GM12874 (cell line): ENCODE results near the gene IFNLR1.

ENCODE experiments used
- TF ChIP-seq, protein P1 (sequence below): IDR thresholded peaks from 2 replicates; pipeline ENCODE4 v1.5.1; 2011; ENCODE audit warnings: low read depth, mild to moderate bottlenecking, control low read depth, low read length, moderate library complexity; ENCODE audit not compliant: insufficient read depth

IFNLR1 gene

DNA sequence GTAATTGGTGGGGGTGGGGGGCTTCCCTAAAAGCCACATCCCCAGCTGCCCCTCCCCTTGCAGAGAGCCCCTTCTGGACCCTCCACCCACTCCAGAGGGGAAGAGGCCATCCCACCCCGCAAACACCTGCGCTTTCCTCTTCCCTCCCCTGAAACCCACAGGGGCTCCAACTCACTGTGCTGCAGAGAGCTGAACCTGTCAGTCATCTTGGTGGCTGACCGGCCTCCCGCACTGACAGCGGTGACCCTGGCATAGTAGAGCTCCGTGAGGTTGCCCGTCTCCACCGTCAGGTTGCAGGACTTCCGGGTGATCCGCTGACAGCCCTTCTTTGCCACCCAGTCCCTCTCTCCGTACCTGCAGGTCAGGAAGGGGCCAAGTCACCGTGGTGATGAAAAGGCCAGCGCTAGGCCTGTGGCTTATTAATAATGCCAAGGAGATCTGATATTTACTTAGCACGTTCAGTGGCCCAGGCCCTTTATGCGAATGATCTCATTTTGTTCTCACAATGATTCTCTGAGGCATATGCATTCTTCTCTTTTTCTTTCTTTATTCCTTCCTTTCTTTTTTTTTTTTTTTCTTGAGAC is 50.0 kb downstream of the IFNLR1 start:
- TF ChIP-seq, protein P1, sequence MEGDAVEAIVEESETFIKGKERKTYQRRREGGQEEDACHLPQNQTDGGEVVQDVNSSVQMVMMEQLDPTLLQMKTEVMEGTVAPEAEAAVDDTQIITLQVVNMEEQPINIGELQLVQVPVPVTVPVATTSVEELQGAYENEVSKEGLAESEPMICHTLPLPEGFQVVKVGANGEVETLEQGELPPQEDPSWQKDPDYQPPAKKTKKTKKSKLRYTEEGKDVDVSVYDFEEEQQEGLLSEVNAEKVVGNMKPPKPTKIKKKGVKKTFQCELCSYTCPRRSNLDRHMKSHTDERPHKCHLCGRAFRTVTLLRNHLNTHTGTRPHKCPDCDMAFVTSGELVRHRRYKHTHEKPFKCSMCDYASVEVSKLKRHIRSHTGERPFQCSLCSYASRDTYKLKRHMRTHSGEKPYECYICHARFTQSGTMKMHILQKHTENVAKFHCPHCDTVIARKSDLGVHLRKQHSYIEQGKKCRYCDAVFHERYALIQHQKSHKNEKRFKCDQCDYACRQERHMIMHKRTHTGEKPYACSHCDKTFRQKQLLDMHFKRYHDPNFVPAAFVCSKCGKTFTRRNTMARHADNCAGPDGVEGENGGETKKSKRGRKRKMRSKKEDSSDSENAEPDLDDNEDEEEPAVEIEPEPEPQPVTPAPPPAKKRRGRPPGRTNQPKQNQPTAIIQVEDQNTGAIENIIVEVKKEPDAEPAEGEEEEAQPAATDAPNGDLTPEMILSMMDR: no peak

DNA sequence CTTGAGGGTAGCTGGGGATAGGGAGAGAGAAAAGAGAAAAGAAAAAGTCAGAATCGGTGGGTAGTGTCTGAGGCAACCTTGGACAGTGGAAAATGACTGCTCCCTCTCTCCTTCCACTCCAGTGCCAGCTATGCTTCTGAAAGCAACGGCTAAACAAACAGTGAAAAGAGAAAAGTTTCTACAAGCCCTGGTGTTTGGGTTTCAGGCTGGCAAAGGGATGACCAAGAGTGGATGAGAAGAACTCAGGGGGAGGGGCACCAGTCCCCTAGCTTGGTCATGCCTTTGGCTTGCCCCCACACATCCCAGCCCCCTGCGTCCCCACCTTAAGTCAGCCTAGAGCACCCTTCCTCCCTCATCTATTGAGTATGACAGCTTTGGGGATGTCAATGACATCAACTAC is 52.7 kb downstream of the IFNLR1 start:
- TF ChIP-seq, protein P1: no peak

DNA sequence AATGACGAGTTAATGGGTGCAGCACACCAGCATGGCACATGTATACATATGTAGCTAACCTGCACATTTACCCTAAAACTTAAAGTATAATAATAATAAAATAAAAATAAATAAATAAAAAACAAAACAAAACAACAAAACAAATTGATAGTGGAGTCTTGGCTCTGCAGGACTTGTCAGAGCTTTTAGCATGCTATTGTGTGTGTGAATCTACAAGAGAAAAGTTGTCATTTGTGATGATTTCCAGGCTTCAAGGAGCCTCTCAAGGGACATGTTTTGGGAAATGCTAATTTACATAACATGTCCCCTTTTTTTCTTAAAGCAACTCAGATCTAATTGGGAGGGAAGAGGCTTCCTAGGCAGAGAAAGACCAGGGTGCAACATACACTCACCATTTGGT is 53.3 kb downstream of the IFNLR1 start:
- TF ChIP-seq, protein P1: no peak

DNA sequence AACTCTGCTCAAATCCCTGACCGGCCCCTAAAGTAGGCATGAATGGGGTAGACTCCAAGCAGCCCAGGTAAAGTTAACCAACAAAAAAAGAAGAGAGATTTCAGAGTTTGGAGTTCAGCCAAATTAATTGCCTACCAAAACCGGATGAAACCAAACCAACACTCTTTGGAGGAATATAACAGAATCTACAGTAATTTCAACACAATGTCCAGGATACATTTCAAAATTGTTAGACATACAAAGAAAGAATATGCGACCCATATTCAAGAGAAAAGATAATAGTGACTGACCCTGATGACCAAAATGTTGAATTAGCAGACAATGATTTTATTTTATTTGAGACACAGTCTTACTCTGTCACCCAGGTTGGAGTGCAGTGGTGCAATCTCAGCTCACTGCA is 56.7 kb downstream of the IFNLR1 start:
- TF ChIP-seq, protein P1: no peak

DNA sequence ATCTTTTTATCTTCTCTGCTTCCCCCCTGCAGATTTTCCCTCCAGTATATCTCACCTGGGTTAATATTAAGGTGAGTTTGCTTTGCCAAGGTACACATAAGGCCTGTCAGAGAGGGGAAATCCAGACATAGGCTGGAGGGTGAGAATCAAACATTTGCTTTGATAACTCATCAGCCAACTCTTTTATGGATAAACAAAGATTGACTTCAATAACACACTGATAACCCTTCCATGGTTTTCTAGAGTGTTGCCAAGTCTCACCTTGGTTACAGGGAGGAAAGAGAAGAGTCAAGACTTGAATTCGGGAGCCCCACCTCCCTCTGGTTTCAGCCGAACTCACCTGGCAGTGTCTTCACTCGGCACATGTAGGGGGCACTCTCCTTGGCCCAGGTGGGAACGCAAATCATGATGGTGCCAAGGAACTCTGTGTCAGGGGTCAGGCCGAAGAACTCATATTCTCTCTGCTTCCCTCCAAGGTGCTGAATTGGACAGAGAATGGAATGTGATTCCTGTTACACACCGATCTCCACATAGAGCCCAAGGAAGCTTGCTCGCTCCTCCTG is 59.2 kb downstream of the IFNLR1 start:
- TF ChIP-seq, protein P1: no peak

DNA sequence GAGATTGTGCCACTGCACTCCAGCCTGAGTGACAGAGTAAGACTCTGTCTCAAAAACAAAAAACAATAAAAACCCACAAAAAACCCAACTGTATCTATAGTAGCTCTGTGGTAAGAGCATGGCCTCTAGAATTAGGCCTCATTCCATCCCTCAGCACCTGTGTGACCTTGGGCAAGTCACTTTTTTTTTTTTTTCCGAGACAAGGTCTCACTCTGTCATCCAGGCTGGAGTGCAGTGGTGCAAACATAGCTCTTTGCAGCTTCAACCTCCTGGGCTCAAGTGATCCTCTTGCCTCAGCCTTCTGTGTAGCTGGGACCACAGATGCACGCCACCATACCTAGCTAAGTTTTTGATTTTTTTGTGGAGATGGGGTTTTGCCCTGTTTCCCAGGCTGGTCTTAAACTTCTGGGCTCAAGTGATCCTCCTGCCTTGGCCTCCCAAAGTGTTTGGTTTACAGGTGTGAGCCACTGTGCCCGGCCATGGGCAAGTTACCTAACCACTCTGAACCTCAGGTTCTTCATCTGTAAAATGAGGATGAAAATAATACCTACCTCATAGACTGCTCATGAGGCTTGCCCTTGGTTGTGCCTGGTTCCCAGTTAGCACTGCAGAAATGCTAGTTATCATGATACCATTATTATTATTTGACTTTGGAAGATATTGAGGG is 59.8 kb downstream of the IFNLR1 start:
- TF ChIP-seq, protein P1: no peak

DNA sequence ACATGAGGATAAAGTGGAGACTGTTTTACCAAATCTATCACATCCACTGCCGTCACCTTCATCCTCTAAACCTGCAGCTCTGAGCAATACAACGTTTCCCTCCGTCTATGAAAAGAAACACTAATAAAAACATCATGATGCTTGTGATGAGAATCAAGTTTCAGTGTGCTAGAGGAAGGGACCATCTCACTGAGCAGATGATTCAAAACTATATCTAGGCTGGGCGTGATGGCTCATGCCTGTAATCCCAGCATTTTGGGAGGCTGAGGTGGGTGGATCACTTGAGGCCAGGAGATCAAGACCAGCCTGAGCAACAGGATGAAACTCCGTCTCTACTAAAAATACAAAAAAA is 60.4 kb downstream of the IFNLR1 start:
- TF ChIP-seq, protein P1: no peak
